Lung microvascular endothelial cell (primary cell): ENCODE results near the gene ISL1. TPM values are rescaled to one million over a fixed set of nuclear protein-coding genes. Genes with fewer than 3 reads are reported as not detected.

Experiments
- DNase-seq, 2 donors: peaks; one replicate each; pipeline versions ENCODE4 v3.0.0 to v3.0.0-alpha.2; 2010; ENCODE audit warnings: low read depth in 2 of 2
- total RNA-seq: library from RNA; depleted of rRNA; stranded (reverse); fragments of >200 nt; gene quantifications from 2 replicates; pipeline ENCODE4 v1.2.1, GENCODE V29; 2014

The ISL1 gene
- total RNA-seq = not detected in 2 replicates

DNA sequence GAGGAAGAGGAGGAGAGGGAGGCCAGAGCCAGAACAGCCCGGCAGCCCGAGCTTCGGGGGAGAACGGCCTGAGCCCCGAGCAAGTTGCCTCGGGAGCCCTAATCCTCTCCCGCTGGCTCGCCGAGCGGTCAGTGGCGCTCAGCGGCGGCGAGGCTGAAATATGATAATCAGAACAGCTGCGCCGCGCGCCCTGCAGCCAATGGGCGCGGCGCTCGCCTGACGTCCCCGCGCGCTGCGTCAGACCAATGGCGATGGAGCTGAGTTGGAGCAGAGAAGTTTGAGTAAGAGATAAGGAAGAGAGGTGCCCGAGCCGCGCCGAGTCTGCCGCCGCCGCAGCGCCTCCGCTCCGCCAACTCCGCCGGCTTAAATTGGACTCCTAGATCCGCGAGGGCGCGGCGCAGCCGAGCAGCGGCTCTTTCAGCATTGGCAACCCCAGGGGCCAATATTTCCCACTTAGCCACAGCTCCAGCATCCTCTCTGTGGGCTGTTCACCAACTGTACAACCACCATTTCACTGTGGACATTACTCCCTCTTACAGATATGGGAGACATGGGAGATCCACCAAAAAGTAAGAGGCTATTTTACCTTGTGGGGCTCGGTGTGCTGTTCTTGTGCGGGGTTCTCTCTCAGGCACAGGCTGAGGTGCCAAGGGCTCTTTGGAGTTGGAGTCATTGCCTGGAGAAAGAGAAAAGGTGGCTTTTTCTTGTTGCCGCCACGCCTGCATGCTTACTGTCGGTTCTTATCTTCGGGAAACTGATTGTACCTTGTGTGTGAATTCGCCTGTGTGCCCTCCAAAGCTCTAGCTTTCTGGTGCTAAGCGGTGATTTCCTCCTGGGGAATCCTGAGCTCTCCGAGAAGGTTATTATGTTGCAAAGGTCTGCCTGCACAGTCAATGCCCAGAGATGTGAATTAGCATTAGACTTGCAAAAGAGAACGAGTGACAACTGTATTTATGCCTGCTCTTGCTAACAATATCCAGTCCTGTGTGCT is at the start of gene ISL1:
ISL1 (plus strand) TSS at position 318 of the 991 bp plus-strand sequence; CDS start at position 542, 224 bp downstream.
- peak; percentile 58 to 76 for DNase-seq

DNA sequence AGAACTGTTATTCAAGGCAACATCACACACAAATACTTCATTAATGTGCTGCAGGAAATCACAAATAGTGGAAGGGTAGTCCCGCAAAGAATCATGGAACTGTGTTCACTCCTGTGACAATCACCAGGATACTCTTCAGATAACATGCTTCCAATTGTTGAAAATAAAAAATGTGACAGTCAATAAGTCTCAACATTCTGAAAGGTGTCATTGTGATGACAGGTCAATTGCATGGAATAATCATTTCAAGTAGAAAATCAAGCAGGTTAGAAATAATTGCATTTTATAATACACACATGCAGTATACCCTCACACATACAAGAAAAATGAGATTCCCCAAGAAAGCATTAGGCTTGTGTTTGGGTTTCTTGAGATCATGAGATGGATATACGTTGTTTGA is 46.4 kb upstream of the ISL1 start:
- no peak for DNase-seq

DNA sequence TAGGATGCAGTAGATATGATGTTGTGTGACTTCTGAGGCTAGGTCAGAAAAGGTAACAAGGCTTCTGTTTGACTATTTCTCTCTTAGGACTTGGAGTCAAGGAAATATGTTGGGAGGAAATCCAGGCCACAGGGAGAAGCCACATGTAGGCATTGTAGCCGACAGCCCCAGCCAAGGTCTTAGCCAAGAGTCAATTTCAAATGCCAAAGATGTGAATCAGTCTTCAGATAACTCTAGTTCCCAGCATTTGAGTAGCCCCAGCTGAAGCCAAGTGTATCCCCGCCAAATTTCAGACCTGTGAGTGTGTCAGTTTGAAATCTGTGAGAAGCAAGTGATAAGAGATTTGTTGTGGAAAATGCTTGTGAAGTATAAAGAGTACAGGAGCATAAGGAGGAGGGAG is 38.1 kb upstream of the ISL1 start:
- DNase-seq = no peak

DNA sequence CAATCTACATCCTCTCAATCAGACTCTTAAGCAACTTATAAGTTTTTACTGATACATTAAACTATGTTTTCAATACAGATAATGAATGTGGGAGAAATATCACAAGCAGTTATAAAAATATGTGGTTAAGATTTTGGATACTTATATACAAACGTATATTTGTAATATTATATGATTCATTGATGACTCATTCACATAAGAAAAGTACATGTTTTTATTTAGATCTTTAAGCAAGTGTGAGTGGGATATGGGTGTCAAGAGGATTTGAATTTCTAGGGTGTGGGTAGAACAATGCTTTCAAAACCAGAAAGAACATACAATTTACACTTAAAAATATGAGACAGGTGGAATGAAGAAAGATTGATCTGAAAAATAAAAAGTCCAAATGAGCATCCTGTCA is 36.1 kb upstream of the ISL1 start:
- DNase-seq = no peak

DNA sequence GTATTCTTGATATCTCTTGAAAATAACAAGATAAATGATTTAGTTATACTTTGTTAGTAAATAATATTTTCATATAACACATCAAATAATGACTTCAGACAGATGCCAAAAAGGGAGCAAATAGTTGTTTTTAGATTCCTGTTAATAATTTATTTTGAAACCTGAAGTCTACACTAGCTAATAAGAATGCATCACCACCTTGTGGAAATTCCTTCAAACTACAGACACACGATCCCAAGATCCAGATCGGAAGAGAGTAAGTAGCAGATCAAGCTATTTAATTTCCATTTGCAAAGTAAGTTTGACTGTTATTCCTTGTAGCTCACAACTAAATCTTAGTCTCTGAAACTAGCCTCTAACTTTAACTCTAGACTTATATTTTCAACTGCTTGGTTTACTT is 35.5 kb upstream of the ISL1 start:
- DNase-seq = no peak

DNA sequence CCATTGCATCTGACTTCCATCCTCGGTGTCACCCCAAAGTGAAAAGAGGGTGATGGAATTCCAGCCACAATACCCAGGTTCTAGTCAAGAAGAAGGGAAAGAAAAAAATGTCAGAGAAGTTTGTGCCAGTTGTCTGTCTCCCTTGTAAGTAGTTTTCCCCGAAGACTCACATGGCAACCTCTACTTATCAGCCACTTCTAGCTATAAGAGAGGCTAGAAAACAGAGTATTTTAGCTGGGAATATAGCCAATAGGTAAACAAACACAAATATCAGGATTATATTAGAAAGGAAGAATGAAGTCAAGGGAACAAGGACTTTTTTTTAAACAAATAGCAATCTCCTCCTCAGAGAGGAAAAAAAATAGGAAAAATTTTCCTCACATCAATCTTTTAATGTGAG is 12.2 kb upstream of the ISL1 start:
- no peak for DNase-seq

DNA sequence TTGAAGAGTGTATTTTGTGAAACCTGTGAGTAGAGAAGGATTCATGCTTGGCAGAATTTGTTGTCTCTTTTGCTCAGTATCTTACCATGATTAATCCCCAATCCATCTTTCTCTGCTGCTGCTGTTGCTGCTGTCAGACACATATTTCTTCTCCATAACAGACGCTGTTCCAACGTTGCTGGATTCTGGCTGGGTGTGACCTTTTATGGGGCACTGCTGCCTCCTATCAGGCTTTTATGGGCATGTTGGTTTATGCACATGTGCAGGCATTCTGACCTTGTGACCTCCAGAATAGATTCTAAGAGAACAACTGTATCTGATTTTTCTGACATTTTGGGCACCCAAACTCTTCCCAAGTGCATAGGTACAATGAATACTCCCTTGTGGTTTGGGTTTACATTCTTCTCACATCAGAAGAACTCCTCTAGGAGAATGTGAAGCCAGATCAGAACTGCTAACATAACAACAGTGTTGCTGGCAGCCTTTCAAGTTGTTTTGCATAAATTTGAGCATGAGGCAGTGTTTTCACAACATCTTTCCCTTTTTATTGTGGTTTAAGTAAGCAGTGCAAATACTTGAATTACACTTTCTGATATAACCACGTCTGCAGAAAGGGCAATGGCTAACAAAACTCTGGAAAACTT is 9.2 kb upstream of the ISL1 start:
- no peak for DNase-seq

DNA sequence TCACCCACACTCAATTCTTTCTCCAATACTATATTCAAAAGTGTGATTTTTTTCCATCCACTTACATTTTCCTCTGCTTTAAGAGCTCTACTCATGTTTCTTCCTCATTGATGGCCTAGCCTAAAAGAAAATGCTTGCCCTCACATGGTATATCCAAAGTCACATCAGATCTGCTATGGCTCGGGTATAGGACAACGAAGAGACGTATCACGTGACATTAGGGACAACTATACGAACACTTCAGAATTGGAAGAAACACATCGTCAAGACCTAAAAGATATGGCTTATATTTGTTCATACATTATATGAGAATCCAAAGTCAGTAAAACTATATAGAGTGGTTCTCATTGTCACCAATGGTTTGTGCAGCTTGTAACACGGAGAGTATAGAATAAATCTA is 8.2 kb upstream of the ISL1 start:
- no peak for DNase-seq

DNA sequence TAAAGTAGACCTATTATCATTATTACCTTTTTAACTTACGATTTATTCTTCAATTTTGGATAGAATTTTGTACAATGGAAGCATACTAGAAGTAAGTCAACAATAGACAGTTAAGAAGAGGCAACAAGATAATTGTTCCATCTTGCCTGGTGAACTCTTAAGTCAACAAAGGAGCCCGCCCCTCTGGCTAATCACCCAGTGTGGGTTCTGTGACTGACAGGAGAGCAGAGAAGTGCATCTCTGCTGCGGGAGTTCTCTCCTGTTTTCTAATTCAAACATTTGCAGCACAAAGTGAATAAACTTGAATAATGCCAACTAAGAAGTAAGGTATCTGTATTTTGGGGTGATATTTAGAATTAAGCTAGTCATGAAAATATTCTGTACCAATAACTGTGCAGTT is 6.7 kb upstream of the ISL1 start:
- DNase-seq = no peak

DNA sequence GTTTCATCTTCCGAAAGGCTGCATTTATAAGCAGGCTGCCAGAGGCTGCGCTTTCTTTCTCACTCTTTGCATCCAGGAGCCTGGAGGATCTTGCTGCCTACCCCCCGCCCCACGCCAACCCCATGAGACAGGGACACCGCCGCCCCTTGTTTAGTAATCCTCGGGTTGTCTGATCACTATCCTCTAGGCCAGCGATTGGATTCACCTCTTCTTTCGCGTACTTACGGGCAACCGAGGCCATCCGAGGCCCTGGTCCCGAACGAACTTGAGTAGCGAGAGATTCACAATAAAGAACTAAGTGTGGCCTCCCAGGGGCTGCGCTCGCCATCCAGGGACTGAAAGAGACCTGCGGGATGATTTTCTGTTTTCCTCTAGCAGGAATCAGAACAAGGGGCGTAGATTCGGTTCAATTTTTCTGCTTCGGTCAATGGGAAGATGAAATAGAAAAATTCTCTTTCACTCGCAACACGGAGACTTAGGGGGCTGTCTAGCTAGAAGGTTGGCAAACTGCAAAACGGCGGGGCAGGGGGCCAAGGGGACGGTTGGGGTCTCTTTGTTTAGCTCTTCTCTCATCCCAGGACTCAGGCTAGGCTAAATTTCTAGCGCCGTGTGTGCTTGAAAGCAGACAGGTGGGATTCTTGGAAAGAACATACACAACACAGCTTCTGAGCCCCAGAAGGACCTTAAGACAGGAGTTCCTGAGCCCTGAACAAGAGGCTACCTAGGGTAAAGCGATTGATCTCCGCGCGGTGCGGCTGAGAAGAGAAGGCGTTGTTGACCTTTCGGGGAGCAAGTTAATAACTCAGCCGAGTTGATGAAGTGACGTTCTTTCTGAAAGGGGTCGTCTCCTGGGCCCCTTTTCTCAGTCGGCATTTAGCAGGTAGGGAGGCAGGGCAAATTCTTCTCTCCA is 5.8 kb upstream of the ISL1 start:
- no peak for DNase-seq

DNA sequence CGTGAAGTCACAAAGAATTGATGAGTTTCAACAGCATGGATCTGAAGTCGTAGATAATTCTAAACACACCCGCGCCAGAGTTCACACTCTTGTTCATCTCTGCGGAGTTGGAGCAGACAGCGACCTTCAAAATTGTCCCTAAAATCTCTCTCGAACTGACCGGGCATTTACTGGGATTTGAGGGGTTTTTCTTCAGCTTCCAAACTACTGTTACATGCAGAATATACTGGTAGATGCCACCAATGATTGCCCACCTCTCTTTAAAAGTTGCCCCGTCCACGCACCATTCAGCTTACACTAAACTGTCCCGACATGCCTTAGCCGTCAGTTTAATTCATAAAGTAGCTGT is 5.2 kb upstream of the ISL1 start:
- no peak for DNase-seq

DNA sequence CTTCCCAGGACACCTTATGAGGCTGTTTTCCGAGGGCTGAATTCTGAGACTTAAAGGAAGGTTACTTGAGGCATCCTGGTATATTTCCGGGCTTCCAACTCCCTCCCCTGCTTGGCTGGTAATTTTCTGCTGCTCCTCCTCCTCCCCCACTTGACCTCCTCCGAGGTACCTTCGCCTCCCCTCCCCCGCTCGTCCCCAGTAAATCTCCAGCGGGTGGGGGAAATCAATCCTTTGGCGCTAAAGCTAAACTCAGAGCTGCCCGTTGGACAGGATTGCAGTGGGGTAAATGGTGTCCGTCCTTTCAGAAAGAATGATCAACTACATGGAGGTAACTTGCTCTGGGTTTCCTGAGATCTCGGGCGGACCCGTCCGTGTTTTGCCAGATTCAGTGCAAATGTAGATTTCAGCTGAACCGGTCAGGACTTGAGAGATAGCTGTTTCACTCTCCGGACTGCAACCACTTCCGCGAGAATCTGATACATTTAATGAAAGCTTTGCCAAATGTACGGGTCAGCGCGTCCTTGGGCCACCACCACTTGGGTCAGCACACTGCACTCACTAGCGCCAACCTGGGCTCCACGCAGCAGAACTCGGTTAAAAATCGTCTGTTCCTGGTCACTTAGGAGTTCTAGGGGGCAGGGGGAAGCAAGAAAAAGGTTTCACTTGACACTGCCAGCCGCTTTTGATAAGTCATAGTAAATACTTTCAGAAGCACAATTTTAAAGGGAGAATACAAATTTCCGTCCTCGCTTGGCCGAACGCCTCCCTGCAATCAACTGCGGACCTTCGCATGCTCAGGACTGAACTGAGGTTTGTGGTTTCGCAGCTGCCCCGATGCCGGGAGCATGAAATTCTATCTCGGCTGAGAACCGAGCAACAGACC is 4.6 kb upstream of the ISL1 start:
- DNase-seq = no peak

DNA sequence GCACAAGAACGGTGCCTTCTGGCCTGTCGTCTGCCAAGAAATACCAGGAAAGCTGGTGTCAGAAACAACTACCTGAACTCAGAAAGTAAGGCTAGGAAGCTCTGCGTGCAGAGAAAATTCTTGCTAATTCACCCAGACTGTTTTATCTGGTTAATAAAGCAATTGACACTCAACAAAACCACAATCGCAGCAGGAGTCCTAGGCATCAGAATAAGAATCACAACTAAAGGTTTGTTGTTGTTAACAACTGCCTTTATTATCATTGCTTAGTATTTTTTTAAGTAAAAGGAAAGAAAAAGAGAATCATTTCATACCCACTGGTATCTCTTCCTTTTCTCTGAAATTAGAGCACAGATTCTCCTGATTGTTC is 3.9 kb upstream of the ISL1 start:
- DNase-seq = no peak

DNA sequence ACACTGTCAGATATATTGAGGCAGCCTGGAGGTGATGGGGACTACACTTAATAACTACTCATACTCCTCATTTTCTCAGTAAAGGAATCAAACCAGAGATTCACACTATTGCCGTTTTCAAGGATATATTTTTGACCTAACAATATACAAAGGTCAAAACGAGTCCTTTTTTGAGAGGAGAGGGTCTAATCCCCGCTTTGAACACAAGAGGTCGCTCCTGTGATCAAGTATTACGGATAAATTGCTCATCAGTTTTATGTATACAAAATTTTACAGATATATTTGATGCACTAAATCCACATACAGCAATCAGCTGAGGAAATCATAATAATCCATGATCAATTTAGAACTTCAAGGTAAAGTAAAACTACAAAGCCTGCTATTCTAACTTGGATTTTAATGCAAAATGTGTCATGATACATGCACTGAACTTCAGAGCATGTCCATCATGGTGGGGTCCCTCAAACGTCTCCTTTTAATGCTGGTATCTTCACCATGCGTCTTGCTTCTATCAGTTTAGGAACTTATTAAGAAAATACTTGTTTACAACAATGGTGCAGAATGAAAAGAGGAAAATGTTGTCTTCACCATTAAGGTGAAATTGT is 2.5 kb upstream of the ISL1 start:
- peak; percentile 31 to 54 for DNase-seq

DNA sequence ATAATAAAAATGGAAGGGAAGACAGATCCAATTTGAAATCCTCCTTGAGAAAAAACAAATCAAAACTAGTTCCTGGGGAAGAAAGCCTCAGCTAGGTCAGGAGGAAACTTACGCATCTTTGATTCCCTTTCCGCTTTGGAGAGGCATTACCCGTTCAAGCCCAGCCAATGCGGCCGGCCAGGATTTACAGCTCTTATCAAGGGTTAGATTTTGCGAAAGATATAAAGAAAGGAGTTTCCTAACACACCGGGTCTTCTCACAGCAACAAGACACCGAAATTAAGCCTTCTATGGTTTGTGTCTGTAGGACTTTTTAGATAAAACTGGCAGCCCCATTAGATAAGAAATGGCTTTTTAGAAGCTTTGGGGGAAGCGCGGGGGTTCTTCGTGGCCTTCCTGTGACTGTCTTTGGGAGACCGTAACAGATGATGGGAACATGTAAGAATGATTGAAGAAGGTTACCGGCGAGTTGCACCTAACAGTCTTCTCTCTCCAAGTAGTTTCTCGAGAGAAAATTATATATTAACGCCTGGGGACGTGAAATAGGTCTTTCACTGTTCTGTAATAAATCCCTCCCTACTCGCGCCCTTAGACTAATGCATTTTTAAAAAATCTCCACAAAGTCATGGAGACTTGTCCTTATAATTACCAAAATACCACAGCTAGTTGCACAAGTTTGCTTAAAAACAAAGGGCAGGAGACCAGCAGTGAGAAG is 1.3 kb upstream of the ISL1 start:
- DNase-seq = no peak

DNA sequence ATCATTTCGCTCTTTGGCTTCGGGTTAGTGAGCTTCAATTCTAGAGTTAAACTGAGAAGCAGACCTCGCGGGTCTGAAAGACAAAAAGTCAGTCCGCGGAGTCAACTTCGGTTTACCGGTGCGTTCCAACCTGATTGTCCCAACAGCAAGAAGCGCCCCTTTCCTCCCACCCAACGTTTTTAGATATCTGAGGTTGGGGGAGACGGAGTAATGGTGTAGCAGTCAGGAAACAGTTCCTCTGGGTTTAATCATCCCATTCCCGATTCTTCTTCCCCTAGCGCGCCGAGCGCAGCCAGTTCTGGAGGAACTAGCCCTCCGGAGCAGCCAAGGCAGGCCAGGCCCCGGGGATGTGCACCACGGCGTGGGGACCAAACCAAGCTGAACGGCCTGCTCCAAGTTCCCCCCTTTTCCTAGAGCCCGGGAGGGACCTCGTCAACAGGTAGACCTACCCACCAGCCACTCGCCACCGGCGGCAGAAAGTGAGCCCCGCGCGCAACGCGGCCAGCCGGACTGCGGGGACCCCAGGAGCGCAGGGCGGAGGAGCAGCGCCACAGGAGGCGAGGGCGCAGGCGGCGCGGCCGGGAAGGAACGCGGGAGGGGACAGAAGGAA is 622 bp upstream of the ISL1 start:
- DNase-seq = no peak

DNA sequence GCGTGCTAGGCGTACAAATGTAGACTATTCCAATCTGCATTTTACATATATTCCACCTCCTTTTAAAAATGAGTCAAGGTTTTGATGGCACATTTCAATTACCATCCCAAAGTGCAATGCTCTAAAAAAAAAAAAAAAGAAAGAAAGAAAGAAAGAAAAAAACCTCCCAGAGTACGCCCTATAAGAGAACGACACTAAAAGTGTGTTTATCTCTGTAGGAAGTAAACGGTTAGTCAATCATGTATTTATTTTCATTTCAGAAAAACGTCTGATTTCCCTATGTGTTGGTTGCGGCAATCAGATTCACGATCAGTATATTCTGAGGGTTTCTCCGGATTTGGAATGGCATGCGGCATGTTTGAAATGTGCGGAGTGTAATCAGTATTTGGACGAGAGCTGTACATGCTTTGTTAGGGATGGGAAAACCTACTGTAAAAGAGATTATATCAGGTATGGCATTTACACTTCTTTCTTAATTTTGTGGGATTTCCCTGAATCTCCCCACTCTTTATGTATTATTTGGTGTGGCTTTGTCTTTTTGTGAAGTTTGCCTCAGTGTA is 1.1 kb downstream of the ISL1 start:
- no peak for DNase-seq

DNA sequence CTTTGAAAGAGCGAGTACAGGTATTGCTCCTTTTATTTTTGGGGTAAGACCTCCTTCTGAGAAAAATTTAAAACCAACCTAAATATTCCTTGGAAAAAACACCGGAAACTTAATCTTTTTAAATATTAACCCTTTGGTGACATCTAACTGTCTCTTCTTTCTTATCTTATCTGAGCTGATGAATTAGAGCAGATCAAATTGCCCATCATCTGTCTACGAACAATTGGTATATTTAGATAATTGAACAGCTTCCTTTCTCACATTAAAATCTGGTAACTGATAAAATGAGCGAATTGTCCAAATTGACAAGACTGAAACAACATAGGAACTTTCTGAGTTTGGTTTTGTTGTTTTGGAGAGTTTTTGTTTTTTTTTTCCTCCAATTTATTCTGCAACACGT is 2.0 kb downstream of the ISL1 start:
- DNase-seq = no peak
